ENCODE measurements around the gene CLRN2.

The CLRN2 gene

DNA sequence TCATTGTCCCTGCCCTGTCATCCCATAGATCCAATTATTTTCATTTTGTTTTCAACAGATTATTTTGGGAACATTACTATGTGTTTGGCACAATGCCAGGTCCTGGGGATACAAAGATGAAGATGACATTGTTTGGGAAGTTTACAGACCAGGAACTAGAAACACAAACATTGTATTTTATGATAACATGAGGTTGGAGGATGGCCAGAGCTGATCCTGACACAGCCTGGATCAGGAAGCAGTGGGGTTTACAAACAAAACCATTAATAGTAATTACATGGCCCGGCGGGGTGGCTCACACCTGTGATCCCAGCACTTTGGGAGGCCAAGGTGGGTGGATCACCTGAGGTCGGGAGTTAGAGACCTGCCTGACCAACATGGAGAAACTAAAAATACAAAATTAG is 29.9 kb downstream of the CLRN2 start:
- Mint-ChIP-seq H3K9me3 (no peaks in the 10 kb centered on the region), H3K27ac (no peak overlapping the region), H3K4me3 (no peak overlapping the region), H3K4me1 (ENCODE audit: low read depth) (peaks cover 4% of the 10 kb centered on the region), H3K27me3 (ENCODE audit: low read depth) (peaks cover 12% of the 10 kb centered on the region), H3K36me3 (ENCODE audit: low read depth) (no peaks in the 10 kb centered on the region)
- no peak for DNase-seq (ENCODE audit: low spot score)

GRCh38 chr4:17545374-17546140 is 30.6 kb downstream of the CLRN2 start:
- Mint-ChIP-seq H3K36me3 (ENCODE audit: low read depth) (no peaks in the 10 kb centered on the region), H3K4me3 (no peak overlapping the region), H3K27ac (no peak overlapping the region), H3K4me1 (ENCODE audit: low read depth) (peaks cover 4% of the 10 kb centered on the region), H3K27me3 (ENCODE audit: low read depth) (peaks cover 10% of the 10 kb centered on the region), H3K9me3 (no peaks in the 10 kb centered on the region)
- DNase-seq (ENCODE audit: low spot score), result no peak

DNA sequence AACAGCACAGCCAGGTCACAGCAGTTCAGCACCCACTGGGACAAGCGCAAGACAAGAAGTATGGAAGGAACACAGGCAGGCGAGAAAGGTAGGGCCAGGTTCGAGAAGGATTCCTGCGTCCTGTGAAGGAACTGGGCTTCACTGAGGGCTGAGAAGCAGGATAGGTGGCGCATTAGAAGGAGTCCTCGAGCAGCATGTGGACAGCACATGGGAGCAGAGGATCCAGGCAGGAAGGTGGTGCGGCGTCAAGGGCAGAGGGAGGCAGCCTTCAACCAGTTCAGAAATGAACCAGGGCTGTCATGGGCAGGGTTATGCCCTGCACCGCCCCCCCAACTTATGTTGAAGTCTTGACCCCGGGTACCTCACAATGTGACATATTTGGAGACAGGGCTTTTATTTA is 31.3 kb downstream of the CLRN2 start:
- Mint-ChIP-seq H3K9me3 (no peaks in the 10 kb centered on the region), H3K4me1 (ENCODE audit: low read depth) (peaks cover 4% of the 10 kb centered on the region), H3K27ac (no peak overlapping the region), H3K27me3 (ENCODE audit: low read depth) (peaks cover 10% of the 10 kb centered on the region), H3K36me3 (ENCODE audit: low read depth) (no peaks in the 10 kb centered on the region), H3K4me3 (no peak overlapping the region)
- DNase-seq (ENCODE audit: low spot score), result no peak

- no peak for DNase-seq (ENCODE audit: low spot score)
- Mint-ChIP-seq H3K9me3 (no peaks in the 10 kb centered on the region), H3K36me3 (ENCODE audit: low read depth) (no peaks in the 10 kb centered on the region), H3K27me3 (ENCODE audit: low read depth) (peaks cover 13% of the 10 kb centered on the region), H3K4me1 (ENCODE audit: low read depth) (peaks cover 4% of the 10 kb centered on the region), H3K4me3 (no peak overlapping the region), H3K27ac (no peak overlapping the region)
Measured at GRCh38 chr4:17546678-17547077, 31.7 kb downstream of the CLRN2 start.

GRCh38 chr4:17550549-17550948 is 35.6 kb downstream of the CLRN2 start:
- Mint-ChIP-seq H3K4me1 (ENCODE audit: low read depth) (peaks cover 9% of the 10 kb centered on the region), H3K27me3 (ENCODE audit: low read depth) (peaks cover 18% of the 10 kb centered on the region), H3K4me3 (no peak overlapping the region), H3K27ac (no peak overlapping the region), H3K36me3 (ENCODE audit: low read depth) (no peaks in the 10 kb centered on the region), H3K9me3 (no peaks in the 10 kb centered on the region)
- DNase-seq (ENCODE audit: low spot score), result no peak

DNA sequence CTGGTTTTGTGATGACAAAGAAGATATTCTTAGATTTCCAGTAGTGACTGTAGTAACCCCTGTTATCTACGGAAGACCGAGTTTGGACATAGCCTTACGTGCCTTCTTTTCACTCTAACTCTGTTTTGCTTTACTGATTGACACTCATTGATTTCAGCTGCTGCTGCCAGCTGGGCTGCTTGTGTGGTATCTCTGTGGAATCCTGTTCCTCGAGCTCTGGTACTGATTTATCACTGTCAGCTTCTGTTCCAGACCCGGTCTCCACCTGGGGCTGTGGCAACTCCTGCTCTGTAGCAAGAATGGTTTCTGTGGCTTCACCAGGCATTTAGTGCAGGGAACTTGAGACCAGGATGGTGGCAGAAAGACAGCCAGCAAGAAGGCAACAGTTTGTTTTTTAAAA is 37.5 kb downstream of the CLRN2 start:
- no peaks in the 10 kb centered on the region for H3K9me3 Mint-ChIP-seq
- H3K27ac Mint-ChIP-seq, result no peak overlapping the region
- peaks cover 22% of the 10 kb centered on the region for H3K27me3 Mint-ChIP-seq (ENCODE audit: low read depth)
- DNase-seq (ENCODE audit: low spot score), result no peak
- no peaks in the 10 kb centered on the region for H3K36me3 Mint-ChIP-seq (ENCODE audit: low read depth)
- H3K4me1 Mint-ChIP-seq (ENCODE audit: low read depth), result peaks cover 9% of the 10 kb centered on the region
- H3K4me3 Mint-ChIP-seq, result no peak overlapping the region

DNA sequence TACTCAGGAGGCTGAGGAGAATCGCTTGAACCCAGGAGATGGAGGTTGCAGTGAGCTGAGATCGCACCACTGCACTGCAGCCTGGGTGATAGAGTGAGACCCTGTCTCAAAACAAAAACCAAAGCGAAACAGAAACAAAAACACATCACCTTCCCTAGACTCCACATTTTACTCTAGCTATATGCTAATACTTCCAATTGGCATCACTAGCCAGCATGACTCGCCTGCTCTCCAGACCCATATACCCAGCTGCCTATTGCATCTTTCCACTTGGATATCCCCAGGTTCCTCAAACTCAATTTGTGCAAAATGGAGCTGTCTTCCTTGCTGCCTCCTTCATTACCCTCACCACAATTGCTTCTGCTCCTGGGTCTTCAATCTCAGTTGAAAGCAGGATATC is 39.6 kb downstream of the CLRN2 start:
- Mint-ChIP-seq H3K36me3 (ENCODE audit: low read depth) (no peaks in the 10 kb centered on the region), H3K27ac (no peak overlapping the region), H3K4me1 (ENCODE audit: low read depth) (peaks cover 5% of the 10 kb centered on the region), H3K9me3 (no peaks in the 10 kb centered on the region), H3K4me3 (no peak overlapping the region), H3K27me3 (ENCODE audit: low read depth) (peaks cover 24% of the 10 kb centered on the region)
- no peak for DNase-seq (ENCODE audit: low spot score)

- Mint-ChIP-seq H3K4me1 (ENCODE audit: low read depth) (peaks cover 5% of the 10 kb centered on the region), H3K36me3 (ENCODE audit: low read depth) (no peaks in the 10 kb centered on the region), H3K4me3 (no peak overlapping the region), H3K27ac (no peak overlapping the region), H3K9me3 (no peaks in the 10 kb centered on the region), H3K27me3 (ENCODE audit: low read depth) (peaks cover 22% of the 10 kb centered on the region)
- DNase-seq (ENCODE audit: low spot score), result no peak
Measured at GRCh38 chr4:17556498-17556897, 41.5 kb downstream of the CLRN2 start.

DNA sequence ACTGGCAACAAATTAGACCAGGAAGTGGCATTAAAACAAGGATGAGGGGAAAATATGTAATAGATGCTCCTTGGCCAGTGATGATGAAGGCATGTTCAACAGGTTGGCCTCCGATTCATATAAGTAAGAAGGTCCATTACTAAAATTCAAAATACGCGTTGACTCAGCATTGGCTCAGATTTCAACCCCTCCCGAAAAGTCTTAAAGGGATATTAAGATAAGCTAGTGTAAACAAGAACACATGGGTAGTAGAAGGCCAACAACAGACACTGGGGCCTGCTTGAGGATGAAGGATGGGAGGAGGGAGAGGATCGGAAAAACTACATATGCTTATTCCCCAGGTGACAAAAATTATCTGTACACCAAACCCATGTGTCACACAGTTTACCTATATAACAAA is 42.9 kb downstream of the CLRN2 start:
- DNase-seq (ENCODE audit: low spot score), result no peak
- no peaks in the 10 kb centered on the region for H3K9me3 Mint-ChIP-seq
- no peak overlapping the region for H3K4me3 Mint-ChIP-seq
- no peak overlapping the region for H3K27ac Mint-ChIP-seq
- H3K27me3 Mint-ChIP-seq (ENCODE audit: low read depth), result peaks cover 14% of the 10 kb centered on the region
- peaks cover 5% of the 10 kb centered on the region for H3K4me1 Mint-ChIP-seq (ENCODE audit: low read depth)
- H3K36me3 Mint-ChIP-seq (ENCODE audit: low read depth), result no peaks in the 10 kb centered on the region

- no peak overlapping the region for H3K27ac Mint-ChIP-seq
- no peaks in the 10 kb centered on the region for H3K9me3 Mint-ChIP-seq
- H3K36me3 Mint-ChIP-seq (ENCODE audit: low read depth), result no peaks in the 10 kb centered on the region
- peaks cover 5% of the 10 kb centered on the region for H3K4me1 Mint-ChIP-seq (ENCODE audit: low read depth)
- DNase-seq (ENCODE audit: low spot score), result no peak
- peaks cover 14% of the 10 kb centered on the region for H3K27me3 Mint-ChIP-seq (ENCODE audit: low read depth)
- no peak overlapping the region for H3K4me3 Mint-ChIP-seq
Measured at GRCh38 chr4:17558941-17559708, 44.2 kb downstream of the CLRN2 start.

DNA sequence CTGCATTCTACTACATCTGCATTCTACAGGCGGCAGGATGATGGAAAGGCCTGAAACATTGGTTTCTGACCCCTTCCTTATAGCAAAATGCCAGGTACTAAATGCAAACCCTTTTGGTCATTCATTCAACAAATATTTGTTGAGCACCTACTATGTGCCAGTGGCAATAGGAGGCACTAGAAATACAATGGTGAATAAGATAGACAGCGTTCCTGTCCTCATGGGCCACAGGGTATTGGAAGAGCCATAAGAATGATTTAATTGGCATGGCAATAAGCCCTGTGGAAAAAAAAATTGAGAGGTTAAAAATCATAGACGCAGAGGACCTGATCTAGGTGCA is 44.7 kb downstream of the CLRN2 start:
- Mint-ChIP-seq H3K36me3 (ENCODE audit: low read depth) (no peaks in the 10 kb centered on the region), H3K9me3 (no peaks in the 10 kb centered on the region), H3K27ac (no peak overlapping the region), H3K4me1 (ENCODE audit: low read depth) (peaks cover 3% of the 10 kb centered on the region), H3K4me3 (no peak overlapping the region), H3K27me3 (ENCODE audit: low read depth) (peaks cover 15% of the 10 kb centered on the region)
- no peak for DNase-seq (ENCODE audit: low spot score)

DNA sequence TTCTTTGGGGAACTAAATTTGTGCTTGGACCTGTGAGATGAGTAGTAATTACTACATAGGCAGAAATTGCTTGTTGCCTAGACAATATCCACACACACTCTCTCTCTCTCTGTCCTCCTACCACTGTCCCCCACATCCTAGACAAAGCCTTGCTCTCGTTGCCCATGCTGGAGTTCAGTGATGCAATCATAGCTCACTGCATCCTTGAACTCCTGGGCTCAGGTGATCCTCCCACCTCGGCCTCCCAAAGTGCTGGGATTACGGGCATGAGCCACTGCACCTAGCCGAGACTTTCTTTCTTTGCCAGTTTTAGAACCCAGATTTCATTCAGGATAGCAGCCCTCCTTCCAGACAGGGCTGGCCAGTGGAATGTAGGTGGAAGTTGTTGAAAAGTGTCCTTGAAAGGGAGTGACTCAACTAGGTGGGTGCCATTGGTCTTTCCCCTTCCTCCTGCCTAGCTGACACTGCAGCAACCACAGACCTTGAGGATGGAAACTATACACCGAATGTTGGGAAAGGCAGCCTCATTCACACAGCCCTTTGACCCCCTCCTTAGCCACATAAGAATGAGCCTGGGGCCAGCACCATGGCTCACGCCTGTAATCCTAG is 45.2 kb downstream of the CLRN2 start:
- DNase-seq (ENCODE audit: low spot score), result no peak
- H3K9me3 Mint-ChIP-seq, result no peaks in the 10 kb centered on the region
- H3K27ac Mint-ChIP-seq, result no peak overlapping the region
- H3K4me3 Mint-ChIP-seq, result no peak overlapping the region
- H3K36me3 Mint-ChIP-seq (ENCODE audit: low read depth), result no peaks in the 10 kb centered on the region
- no peaks in the 10 kb centered on the region for H3K4me1 Mint-ChIP-seq (ENCODE audit: low read depth)
- H3K27me3 Mint-ChIP-seq (ENCODE audit: low read depth), result peaks cover 11% of the 10 kb centered on the region

DNA sequence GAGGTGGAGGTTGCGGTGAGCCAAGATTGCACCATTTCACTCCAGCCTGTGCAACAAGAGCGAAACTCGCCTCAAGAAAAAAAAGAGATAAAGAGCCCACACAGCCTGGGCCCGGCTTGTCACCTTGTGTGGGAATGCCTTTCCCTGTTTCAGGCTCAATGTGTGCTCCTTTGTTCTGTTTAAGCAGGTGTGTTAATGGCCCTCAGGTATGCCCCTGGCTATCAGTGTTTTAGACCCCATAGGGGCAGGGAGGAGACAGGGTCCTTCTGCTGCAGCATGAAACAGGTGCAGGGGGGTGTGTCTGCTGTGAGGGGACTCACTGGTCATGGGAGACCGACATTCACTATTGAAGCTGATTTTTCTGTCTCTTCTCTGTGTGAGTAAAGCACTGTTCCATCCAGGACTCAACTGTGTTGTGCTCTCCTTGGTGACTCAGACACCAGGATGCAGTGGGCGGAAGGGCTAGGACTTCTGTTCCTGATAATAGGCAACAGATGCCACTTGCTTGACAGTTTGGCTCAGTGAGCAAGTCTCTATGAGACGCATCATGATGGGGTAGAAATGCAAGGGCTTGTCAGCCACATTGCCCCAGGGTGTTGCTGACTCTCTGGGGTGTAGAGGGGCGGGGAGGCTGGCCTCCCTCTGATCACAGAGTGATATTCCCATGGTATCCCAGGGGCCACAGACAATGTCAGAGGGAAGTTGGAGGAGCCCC is 46.4 kb downstream of the CLRN2 start:
- no peak overlapping the region for H3K4me3 Mint-ChIP-seq
- no peaks in the 10 kb centered on the region for H3K4me1 Mint-ChIP-seq (ENCODE audit: low read depth)
- no peak for DNase-seq (ENCODE audit: low spot score)
- peaks cover 7% of the 10 kb centered on the region for H3K27me3 Mint-ChIP-seq (ENCODE audit: low read depth)
- no peaks in the 10 kb centered on the region for H3K36me3 Mint-ChIP-seq (ENCODE audit: low read depth)
- no peak overlapping the region for H3K27ac Mint-ChIP-seq
- no peaks in the 10 kb centered on the region for H3K9me3 Mint-ChIP-seq

DNA sequence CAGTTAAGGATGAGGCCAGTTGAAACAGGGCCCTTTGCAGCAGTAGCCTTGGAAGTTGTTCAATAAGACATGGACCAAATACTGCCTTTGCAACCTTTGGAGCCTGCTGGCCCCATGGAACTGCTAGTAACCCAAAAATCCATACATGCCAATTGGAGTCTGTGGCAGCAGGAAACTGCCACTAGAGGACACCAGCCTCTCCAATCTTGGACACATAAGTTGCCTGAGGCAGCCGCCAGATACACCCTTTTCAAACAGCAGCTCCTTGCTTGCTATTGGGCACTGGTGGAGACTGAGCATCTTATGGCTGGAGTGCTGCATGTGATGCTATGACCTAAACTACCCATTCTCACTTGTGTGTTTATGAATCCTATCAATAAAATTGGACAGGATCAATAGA is 47.2 kb downstream of the CLRN2 start:
- H3K4me3 Mint-ChIP-seq, result no peak overlapping the region
- no peaks in the 10 kb centered on the region for H3K9me3 Mint-ChIP-seq
- no peak for DNase-seq (ENCODE audit: low spot score)
- peaks cover 5% of the 10 kb centered on the region for H3K27me3 Mint-ChIP-seq (ENCODE audit: low read depth)
- no peak overlapping the region for H3K27ac Mint-ChIP-seq
- H3K4me1 Mint-ChIP-seq (ENCODE audit: low read depth), result no peaks in the 10 kb centered on the region
- no peaks in the 10 kb centered on the region for H3K36me3 Mint-ChIP-seq (ENCODE audit: low read depth)

Data from T-helper 2 cell treated with Interferon-gamma antibody and Interleukin-4, amounts not matched to agents 5 μg/mL and 100 μg/mL, for 36 hours (primary cell).